UCSD-AML1 (cell line): Measurements from ENCODE around the gene PALM3.

Experiments
- DNase-seq: peaks from one replicate; lab custom pipeline; 2025; ENCODE audit not compliant: unreplicated experiment; lab: John Stamatoyannopoulos, UW

Gene PALM3

GRCh38 chr19:14061751-14062557 is at the start of gene PALM3:
PALM3 (minus strand) TSS chr19:14062076; CDS start chr19:14061980, 96 bp downstream.
- no peak for DNase-seq

GRCh38 chr19:14111486-14111885 is 49.6 kb upstream of the PALM3 start:
- no peak for DNase-seq

DNA sequence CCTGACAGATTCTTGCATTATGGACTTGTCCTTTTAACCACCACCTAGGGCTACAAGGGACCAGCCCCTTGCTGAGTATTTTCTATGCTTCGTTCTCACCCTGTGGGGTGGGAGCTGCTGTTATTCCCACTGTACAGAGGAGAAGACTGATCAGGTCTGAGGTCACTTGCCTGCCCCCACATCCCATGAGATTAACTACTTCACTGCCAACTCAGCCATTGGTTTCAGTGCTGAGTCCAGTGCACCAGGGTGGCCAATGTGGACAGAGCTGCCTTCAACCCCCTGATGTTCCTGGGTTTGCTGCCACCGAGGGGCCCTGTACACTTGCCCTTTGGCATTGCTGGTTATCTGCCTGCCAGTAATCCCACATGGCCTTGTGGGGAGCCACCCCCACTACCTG is 48.8 kb upstream of the PALM3 start:
- no peak for DNase-seq

DNA sequence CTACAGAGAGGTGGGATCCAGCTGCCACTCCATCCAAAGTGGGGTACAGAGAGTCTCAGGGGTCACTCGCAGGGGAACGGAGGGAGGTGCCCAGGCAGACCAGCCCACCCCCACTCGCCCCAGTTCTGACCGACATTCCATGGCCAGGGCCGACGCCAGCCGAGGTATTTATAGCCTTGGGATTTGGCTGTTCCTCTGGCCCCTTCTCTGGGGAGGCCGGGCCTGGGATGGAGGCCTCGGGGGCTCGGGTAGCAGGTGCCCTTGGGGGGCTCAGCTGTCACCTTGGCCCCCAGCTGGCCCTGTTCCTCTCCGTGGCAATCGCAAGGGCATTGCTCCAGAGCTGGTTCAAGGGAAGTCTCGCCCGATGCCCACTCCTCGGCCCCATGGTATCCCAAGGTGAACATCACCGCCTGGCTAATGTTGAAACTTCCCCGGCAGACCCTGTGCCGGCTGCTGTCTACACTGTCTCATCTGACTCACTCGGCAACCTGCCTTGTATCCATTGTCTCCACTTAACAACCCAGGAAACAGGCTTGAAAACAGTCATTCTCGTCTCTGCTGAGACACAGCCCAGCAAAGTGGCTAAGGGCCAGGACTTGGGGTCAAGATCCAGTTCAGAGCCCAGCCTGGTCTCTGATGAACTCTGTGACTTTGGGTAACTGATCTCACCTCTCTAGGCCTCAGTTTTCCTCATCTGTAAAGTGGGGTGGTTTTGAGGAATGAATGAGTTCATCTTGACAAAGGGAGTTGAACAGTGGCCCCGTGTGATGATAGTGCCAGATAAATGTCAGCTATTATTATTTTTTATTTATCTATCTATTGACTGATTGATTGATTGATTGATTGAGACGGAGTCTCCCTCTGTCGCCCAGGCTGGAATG is 45.9 kb upstream of the PALM3 start:
- DNase-seq = no peak

GRCh38 chr19:14106840-14107239 is 45.0 kb upstream of the PALM3 start:
- DNase-seq = no peak

DNA sequence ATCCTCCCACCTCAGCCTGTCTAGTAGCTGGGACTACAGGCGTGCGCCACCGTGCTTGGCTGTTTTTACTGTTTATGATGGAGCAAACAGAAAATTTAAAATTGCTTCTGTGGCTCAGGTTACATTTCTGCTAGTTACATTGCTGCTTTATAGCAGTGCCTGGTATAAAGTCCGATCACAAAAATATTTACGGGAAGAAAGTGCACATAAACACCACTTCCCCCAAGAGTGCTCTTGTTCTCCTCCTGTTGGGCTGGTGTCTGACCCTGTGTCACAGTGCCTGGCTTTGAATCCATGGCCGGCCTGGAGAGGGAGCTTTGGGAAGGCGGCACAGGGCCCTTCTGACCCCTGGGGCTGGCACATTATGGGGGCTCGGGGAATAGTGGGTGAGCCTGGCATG is 43.8 kb upstream of the PALM3 start:
- DNase-seq = no peak

GRCh38 chr19:14103310-14103709 is 41.4 kb upstream of the PALM3 start:
- DNase-seq = no peak

GRCh38 chr19:14102756-14103155 is 40.9 kb upstream of the PALM3 start:
- no peak for DNase-seq

- no peak for DNase-seq
Observed at GRCh38 chr19:14102102-14102696, 40.3 kb upstream of the PALM3 start.

DNA sequence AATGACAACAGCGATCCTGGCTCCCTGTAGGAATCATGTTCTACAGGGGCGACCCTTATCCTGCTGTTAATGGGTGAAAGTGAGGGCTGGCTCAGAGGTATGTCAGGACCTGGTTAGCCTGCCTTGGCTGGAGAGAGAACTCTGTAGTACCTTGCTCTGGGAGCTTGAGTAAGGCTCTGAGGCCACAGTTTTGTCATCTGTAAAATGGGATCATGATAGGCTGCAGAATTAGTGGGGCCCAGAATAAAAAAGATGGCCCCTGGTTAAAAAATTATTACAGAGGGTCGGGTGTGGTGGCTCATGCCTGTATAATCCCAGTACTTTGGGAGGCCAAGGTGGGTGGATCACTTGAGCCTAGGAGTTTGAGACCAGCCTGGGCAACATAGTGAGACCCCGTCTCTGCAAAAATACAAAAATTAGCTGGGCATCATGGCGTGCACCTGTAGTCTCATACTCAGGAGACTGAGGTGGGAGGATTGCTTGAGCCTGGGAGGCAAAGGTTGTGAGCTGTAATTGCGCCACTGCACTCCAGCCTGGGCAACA is 39.2 kb upstream of the PALM3 start:
- DNase-seq = no peak

GRCh38 chr19:14097532-14098151 is 35.8 kb upstream of the PALM3 start:
- no peak for DNase-seq

GRCh38 chr19:14096272-14096992 is 34.6 kb upstream of the PALM3 start:
- no peak for DNase-seq

DNA sequence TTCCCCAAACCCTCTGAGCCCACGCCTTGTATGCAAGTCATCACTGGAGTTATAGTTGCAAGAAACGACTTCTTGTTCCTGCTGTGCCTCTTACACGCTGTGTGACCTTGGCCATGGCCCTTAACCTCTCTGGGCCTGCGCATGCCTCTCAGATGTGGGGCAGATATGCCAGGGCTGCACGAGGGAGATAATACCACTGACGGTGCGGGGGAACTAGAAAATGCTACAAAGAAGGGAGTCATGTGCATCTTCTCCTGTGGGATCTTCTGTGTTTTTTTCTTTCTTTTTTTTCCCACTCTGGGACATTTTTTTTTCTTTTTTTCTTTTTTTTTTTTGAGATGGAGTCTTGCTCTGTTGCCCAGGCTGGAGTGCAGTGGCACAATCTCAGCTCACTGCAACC is 33.0 kb upstream of the PALM3 start:
- DNase-seq = no peak

- DNase-seq = no peak
Observed at GRCh38 chr19:14093117-14093823, 31.4 kb upstream of the PALM3 start.

- no peak for DNase-seq
Observed at GRCh38 chr19:14091813-14092462, 30.1 kb upstream of the PALM3 start.

- DNase-seq = peak; percentile 89
Observed at GRCh38 chr19:14091081-14091812, 29.4 kb upstream of the PALM3 start.

DNA sequence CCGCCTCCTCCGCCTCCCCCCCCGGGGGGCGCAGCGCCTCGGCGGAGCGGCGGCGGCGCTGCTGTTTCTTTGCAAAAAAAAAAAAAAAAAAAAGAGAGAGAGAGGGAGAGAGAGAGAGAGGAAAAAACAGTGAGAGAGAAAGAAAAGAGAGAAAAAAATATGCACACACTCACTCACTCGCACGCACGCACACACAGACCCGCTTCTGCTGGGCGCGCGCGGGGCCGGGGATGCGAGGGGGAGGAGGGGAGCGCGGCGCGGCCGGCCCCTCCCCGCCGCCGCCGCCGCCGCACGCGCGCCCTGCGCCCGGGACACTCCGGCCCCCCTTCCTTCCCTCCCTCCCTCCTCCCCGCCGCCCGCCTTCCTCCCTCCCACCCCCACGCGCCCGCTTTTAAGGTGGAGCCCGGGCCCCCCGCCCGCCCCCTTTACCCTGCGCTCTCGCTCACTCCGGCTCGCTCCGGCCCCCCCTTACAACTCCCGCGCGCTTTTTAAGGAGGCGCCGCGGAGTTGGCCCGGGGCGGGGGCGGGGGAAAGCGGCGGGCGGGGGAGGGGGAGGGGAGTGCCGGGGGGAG is 28.7 kb upstream of the PALM3 start, which contains the start of gene SAMD1:
TSS of gene SAMD1 (minus strand) at position 243 of the 572 bp plus-strand sequence.
- DNase-seq = peak; percentile 89
